ENCODE measurements around the gene SLC12A7. TPM values are rescaled to one million over a fixed set of nuclear protein-coding genes. Genes with fewer than 3 reads are reported as not detected.

Gene SLC12A7
- total and polyA plus RNA-seq, 2 of the 13 experiments (the other 11 are each of a cell fraction or from before 2014, with no cell fraction given): 14.0 to 18.5 TPM

DNA sequence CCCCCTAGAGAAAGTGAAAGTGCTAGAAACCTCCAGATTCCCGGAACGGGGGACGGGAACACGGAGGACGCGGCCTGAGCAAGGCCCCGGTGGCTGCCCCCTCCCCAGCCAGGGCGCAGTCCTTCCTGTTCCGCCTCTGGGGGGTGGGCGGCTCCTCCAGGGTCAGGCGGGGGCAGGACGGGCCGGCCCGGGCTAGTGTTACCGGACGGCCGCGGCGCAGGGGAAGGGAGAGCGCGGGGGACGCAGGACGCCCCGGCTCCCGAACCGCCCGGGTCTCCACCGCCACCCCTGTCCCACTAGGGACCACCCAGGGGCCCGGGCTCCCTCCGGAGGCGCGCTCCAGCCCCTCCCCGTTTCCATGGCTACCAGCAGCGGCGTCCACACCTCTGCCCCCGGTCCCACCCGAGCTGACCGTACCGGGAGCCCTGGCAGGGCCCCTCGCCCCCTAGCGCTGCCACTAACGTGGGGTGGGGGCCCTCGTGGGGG lies 579 bp downstream of the SLC12A7 start (continued):
- TF ChIP-seq RORA (CRISPR knock-in tag; IDR thresholded peaks at IDR 0.05) (no peak), SIX1 (CRISPR knock-in tag; IDR thresholded peaks at IDR 0.05; ENCODE audit: borderline replicate concordance) (no peak), TP53 (CRISPR knock-in tag; conservative IDR thresholded peaks at IDR 0.05) (no peak), RXRA (CRISPR knock-in tag; IDR thresholded peaks at IDR 0.05) (peak; percentile 49; the same call in 1 of the 2 replicates), PITX1 (CRISPR knock-in tag; IDR thresholded peaks at IDR 0.05) (no peak), ZSCAN20 (CRISPR knock-in tag; IDR thresholded peaks at IDR 0.05; ENCODE audit: borderline replicate concordance) (no peak), TCF7L2 (IDR thresholded peaks at IDR 0.05; ENCODE audit: low read depth, low read length) (no peak), TBX3 (IDR thresholded peaks at IDR 0.05; ENCODE audit: borderline replicate concordance) (no peak), ZIK1 (CRISPR knock-in tag; IDR thresholded peaks at IDR 0.05; ENCODE audit: borderline replicate concordance, low read depth) (no peak), CHD2 (IDR thresholded peaks at IDR 0.05; ENCODE audit: low read depth, low read length) (no peak), ZNF530 (CRISPR knock-in tag; IDR thresholded peaks at IDR 0.05; ENCODE audit: low read depth) (no peak), BRCA1 (CRISPR knock-in tag; IDR thresholded peaks at IDR 0.05) (no peak), TSC22D2 (CRISPR knock-in tag; IDR thresholded peaks at IDR 0.05; ENCODE audit: borderline replicate concordance) (no peak), PRMT3 (CRISPR knock-in tag; IDR thresholded peaks at IDR 0.05; ENCODE audit: borderline replicate concordance, low read depth) (no peak), ZNF816 (CRISPR knock-in tag; IDR thresholded peaks at IDR 0.05; ENCODE audit: borderline replicate concordance) (no peak), ZNF589 (CRISPR knock-in tag; conservative IDR thresholded peaks at IDR 0.05) (no peak), ZMYM4 (CRISPR knock-in tag; IDR thresholded peaks at IDR 0.05) (no peak), ZNF510 (CRISPR knock-in tag; IDR thresholded peaks at IDR 0.05; ENCODE audit: low read depth) (no peak)
- TF ChIP-seq, protein P1, sequence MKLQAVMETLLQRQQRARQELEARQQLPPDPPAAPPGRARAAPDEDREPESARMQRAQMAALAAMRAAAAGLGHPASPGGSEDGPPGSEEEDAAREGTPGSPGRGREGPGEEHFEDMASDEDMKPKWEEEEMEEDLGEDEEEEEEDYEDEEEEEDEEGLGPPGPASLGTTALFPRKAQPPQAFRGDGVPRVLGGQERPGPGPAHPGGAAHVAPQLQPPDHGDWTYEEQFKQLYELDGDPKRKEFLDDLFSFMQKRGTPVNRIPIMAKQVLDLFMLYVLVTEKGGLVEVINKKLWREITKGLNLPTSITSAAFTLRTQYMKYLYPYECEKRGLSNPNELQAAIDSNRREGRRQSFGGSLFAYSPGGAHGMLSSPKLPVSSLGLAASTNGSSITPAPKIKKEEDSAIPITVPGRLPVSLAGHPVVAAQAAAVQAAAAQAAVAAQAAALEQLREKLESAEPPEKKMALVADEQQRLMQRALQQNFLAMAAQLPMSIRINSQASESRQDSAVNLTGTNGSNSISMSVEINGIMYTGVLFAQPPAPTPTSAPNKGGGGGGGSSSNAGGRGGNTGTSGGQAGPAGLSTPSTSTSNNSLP (IDR thresholded peaks at IDR 0.05; ENCODE audit: low read depth, low read length): no peak
- TF ChIP-seq, protein P2, sequence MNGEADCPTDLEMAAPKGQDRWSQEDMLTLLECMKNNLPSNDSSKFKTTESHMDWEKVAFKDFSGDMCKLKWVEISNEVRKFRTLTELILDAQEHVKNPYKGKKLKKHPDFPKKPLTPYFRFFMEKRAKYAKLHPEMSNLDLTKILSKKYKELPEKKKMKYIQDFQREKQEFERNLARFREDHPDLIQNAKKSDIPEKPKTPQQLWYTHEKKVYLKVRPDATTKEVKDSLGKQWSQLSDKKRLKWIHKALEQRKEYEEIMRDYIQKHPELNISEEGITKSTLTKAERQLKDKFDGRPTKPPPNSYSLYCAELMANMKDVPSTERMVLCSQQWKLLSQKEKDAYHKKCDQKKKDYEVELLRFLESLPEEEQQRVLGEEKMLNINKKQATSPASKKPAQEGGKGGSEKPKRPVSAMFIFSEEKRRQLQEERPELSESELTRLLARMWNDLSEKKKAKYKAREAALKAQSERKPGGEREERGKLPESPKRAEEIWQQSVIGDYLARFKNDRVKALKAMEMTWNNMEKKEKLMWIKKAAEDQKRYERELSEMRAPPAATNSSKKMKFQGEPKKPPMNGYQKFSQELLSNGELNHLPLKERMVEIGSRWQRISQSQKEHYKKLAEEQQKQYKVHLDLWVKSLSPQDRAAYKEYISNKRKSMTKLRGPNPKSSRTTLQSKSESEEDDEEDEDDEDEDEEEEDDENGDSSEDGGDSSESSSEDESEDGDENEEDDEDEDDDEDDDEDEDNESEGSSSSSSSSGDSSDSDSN (CRISPR knock-in tag; IDR thresholded peaks at IDR 0.05): 0 out of 2 replicates have a peak, but pooled peaks have one; percentile 13
- TF ChIP-seq, protein P3, sequence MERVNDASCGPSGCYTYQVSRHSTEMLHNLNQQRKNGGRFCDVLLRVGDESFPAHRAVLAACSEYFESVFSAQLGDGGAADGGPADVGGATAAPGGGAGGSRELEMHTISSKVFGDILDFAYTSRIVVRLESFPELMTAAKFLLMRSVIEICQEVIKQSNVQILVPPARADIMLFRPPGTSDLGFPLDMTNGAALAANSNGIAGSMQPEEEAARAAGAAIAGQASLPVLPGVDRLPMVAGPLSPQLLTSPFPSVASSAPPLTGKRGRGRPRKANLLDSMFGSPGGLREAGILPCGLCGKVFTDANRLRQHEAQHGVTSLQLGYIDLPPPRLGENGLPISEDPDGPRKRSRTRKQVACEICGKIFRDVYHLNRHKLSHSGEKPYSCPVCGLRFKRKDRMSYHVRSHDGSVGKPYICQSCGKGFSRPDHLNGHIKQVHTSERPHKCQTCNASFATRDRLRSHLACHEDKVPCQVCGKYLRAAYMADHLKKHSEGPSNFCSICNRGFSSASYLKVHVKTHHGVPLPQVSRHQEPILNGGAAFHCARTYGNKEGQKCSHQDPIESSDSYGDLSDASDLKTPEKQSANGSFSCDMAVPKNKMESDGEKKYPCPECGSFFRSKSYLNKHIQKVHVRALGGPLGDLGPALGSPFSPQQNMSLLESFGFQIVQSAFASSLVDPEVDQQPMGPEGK (CRISPR knock-in tag; IDR thresholded peaks at IDR 0.05): peak; percentile 66
- TF ChIP-seq, protein P4, sequence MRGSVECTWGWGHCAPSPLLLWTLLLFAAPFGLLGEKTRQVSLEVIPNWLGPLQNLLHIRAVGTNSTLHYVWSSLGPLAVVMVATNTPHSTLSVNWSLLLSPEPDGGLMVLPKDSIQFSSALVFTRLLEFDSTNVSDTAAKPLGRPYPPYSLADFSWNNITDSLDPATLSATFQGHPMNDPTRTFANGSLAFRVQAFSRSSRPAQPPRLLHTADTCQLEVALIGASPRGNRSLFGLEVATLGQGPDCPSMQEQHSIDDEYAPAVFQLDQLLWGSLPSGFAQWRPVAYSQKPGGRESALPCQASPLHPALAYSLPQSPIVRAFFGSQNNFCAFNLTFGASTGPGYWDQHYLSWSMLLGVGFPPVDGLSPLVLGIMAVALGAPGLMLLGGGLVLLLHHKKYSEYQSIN (CRISPR knock-in tag; IDR thresholded peaks at IDR 0.05; ENCODE audit: borderline replicate concordance): no peak
- TF ChIP-seq, protein P5, sequence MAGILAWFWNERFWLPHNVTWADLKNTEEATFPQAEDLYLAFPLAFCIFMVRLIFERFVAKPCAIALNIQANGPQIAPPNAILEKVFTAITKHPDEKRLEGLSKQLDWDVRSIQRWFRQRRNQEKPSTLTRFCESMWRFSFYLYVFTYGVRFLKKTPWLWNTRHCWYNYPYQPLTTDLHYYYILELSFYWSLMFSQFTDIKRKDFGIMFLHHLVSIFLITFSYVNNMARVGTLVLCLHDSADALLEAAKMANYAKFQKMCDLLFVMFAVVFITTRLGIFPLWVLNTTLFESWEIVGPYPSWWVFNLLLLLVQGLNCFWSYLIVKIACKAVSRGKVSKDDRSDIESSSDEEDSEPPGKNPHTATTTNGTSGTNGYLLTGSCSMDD (CRISPR knock-in tag; IDR thresholded peaks at IDR 0.05): no peak
